Psoas muscle (tissue), 8 donors: ENCODE data around the gene AIMP2. TPM values are rescaled to one million over a fixed set of nuclear protein-coding genes. Genes with fewer than 3 reads are reported as not detected.
"Not testable (repeated sequence)": the region's sequence is repeated elsewhere in the genome, so short reads cannot be mapped to it uniquely, and the experiment has no call there.

Experiments used
- ATAC-seq, 4 donors: fragments of 200-7000 bp; cut with Tn5 transposase; one replicate each; pipeline ENCODE4 v1.9.1; 2020; ENCODE audit warnings: moderate library complexity in 3 of 4, mild to moderate bottlenecking in 2 of 4
- DNase-seq, 2 donors: peaks; one replicate each; pipeline ENCODE4 v3.0.0-alpha.2; 2020
- H3K27ac ChIP-seq: fragments of 200-600 bp; one replicate; pipeline ENCODE4 v1.8.0; 2022
- H3K27me3 ChIP-seq, 3 donors: fragments of 200-600 bp in 1 of 3; one replicate each; pipeline versions ENCODE4 v1.6.1 to v1.8.0; 2013 to 2022; ENCODE audit warnings: low read length in 2 of 3, mild to moderate bottlenecking in 2 of 3, moderate library complexity in 1 of 3; ENCODE audit not compliant: insufficient read depth in 3 of 3
- H3K36me3 ChIP-seq, 2 donors: fragments of 200-600 bp in 1 of 2; one replicate each; pipeline versions ENCODE4 v1.6.1 to v1.8.0; 2013 to 2022; ENCODE audit warnings: low read depth in 1 of 2, mild to moderate bottlenecking in 1 of 2, moderate library complexity in 1 of 2; ENCODE audit not compliant: insufficient read depth in 1 of 2
- H3K4me1 ChIP-seq: fragments of 200-600 bp; one replicate; pipeline ENCODE4 v1.8.0; 2022
- H3K4me3 ChIP-seq: fragments of 200-600 bp; one replicate; pipeline ENCODE4 v1.8.0; 2022; ENCODE audit warnings: mild to moderate bottlenecking
- H3K9me3 ChIP-seq: fragments of 200-600 bp; one replicate; pipeline ENCODE4 v1.8.0; 2022
- CTCF ChIP-seq: fragments of 200-600 bp; IDR thresholded peaks from one replicate; pipeline ENCODE4 v1.8.0; 2022; ENCODE audit warnings: antibody characterized with exemption
- WGBS, 3 donors: extraction: QIAGEN DNeasy Blood & Tissue Kit; methylation state at CpG; one replicate each; pipeline versions ENCODE4 v1.1.6 to v1.1.7; 2013; 5-methylcytosine and 5-hydroxymethylcytosine counted together
- intact Hi-C, 2 donors: fragments of 100-400 bp; cut with DNase I; formaldehyde crosslinking; loops; one replicate each; pipeline versions ENCODE4 v1.11.0 to v1.14.2; 2022
- polyA plus RNA-seq, 3 donors: library from polyadenylated mRNA; stranded (reverse); fragments of 200-250 nt; gene quantifications; one replicate each; pipeline ENCODE4 v1.2.3, GENCODE V29; 2013
- total RNA-seq, 4 donors: library from RNA; stranded (reverse); fragmentation: NEBNext Ultra II Directional in 2 of 4; extraction: Animal tissue kit (Norgen Biotek cat#: 25700) in 2 of 4; gene quantifications; one replicate each; pipeline versions ENCODE4 v1.2.1 to v1.2.4, GENCODE V29; 2021 to 2023
- donor health status: healthy with polysubstance abuse.
- donor health status: DM: no; HTN: no; CAD: no; lungs with moderate emphysema.
- donor health status: Bipolar disorder and iron deficiency.
- donor health status: healthy.
- donor health status: DM: yes; HTN: yes; CAD: no.
- donor health status: DM: no; HTN: no; CAD: no.
- donor health status: DM: no; HTN: no; CAD: no.
- donor health status: DM: yes; HTN: yes; CAD: no.

The AIMP2 gene
- total and polyA plus RNA-seq, 7 donors = 78.9 to 184 (median 127) TPM

GRCh38 chr7:5997210-5997808 lies 11.8 kb upstream of the AIMP2 start:
- ATAC-seq (peak in 3 of 4 donors; percentile 73 to 91 (median 74)), DNase-seq (no peak)
- intact Hi-C loops = loop anchor here in 1 of 2 donors (10.0 kb wide), 1 partner anchor 327 kb away; no protein-coding TSS in a partner anchor
- 60 to 66% (median 61%) methylated on average over 10 of the region's 10 CpGs for WGBS, 3 donors
- H3K27ac ChIP-seq = peak overlapping the region; percentile 30
- H3K4me1 ChIP-seq = peaks cover 5% of the 10 kb centered on the region
- no peak overlapping the region for H3K4me3 ChIP-seq
- TF ChIP-seq CTCF = peak; percentile 66
- no peaks in the 10 kb centered on the region for H3K9me3 ChIP-seq
- no peaks in the 10 kb centered on the region for H3K27me3 ChIP-seq
- H3K36me3 ChIP-seq = peaks cover 7 to 97% of the 10 kb centered on the region in 2 donors

GRCh38 chr7:6007386-6007785 lies 1.7 kb upstream of the AIMP2 start:
- Histone ChIP-seq H3K27ac (peak overlapping the region; percentile 91), H3K9me3 (no peaks in the 10 kb centered on the region), H3K4me1 (peaks cover 39% of the 10 kb centered on the region), H3K4me3 (no peak overlapping the region), H3K36me3 (peaks cover 0 to 41% of the 10 kb centered on the region in 2 donors), H3K27me3 (no peaks in the 10 kb centered on the region)
- no peak for TF ChIP-seq CTCF
- intact Hi-C loops = no loop called here
- WGBS, 3 donors = 62 to 85% (median 70%) methylated on average over 4 of the region's 4 CpGs
- ATAC-seq = no peak
- no peak for DNase-seq

- 37 to 47% (median 44%) methylated on average over 27 of the region's 27 CpGs for WGBS, 3 donors
- peak overlapping the region; percentile 91 for H3K27ac ChIP-seq
- DNase-seq, H3K27me3 ChIP-seq, ATAC-seq, H3K9me3 ChIP-seq, intact Hi-C loops: not testable (repeated sequence)
- peaks cover 46% of the 10 kb centered on the region for H3K4me1 ChIP-seq
- peak overlapping the region; percentile 89 for H3K4me3 ChIP-seq
- peaks cover 0 to 41% of the 10 kb centered on the region in 2 donors for H3K36me3 ChIP-seq
Observed at GRCh38 chr7:6007835-6008590, 1.1 kb upstream of the AIMP2 start.

- 39 to 64% (median 61%) methylated on average over 8 of the region's 8 CpGs for WGBS, 3 donors
- H3K36me3 ChIP-seq = peaks cover 0 to 29% of the 10 kb centered on the region in 2 donors
- peaks cover 69% of the 10 kb centered on the region for H3K4me1 ChIP-seq
- H3K9me3 ChIP-seq, ATAC-seq, DNase-seq, H3K27me3 ChIP-seq: not testable (repeated sequence)
- H3K4me3 ChIP-seq = peak overlapping the region; percentile 89
- peak overlapping the region; percentile 91 for H3K27ac ChIP-seq
- intact Hi-C loops = loop anchor here in 1 of 2 donors (10.0 kb wide), 1 partner anchor 424 kb away; no protein-coding TSS in a partner anchor
Observed at GRCh38 chr7:6010370-6010769, 1.3 kb downstream of the AIMP2 start.

GRCh38 chr7:6011541-6011940 lies 2.5 kb downstream of the AIMP2 start:
- Histone ChIP-seq H3K27me3 (no peaks in the 10 kb centered on the region), H3K4me3 (peak overlapping the region; percentile 89), H3K9me3 (no peaks in the 10 kb centered on the region), H3K36me3 (peaks cover 0 to 28% of the 10 kb centered on the region in 2 donors), H3K27ac (peak overlapping the region; percentile 91), H3K4me1 (peaks cover 80% of the 10 kb centered on the region)
- no peak for TF ChIP-seq CTCF
- intact Hi-C loops = loop anchor here in 1 of 2 donors (10.0 kb wide), 1 partner anchor 423 kb away; no protein-coding TSS in a partner anchor
- ATAC-seq = no peak
- 28 to 53% (median 42%) methylated on average over 2 of the region's 2 CpGs for WGBS, 3 donors
- DNase-seq = no peak
